IPS-18c (cell line): ENCODE data around the gene NAA35.
"Not testable (repeated sequence)": the region's sequence is repeated elsewhere in the genome, so short reads cannot be mapped to it uniquely, and the experiment has no call there.

Experiments
- H3K4me3 ChIP-seq: 2 replicates; pipeline ENCODE4 v1.7.0; 2013; ENCODE audit warnings: low read depth, mild to moderate bottlenecking, low read length, moderate library complexity; ENCODE audit not compliant: insufficient read depth
- H3K9me3 ChIP-seq: one replicate; pipeline ENCODE4 v1.6.1; 2013; ENCODE audit warnings: mild to moderate bottlenecking, low read length, moderate library complexity; ENCODE audit not compliant: control insufficient read depth, insufficient read depth

The NAA35 gene

DNA sequence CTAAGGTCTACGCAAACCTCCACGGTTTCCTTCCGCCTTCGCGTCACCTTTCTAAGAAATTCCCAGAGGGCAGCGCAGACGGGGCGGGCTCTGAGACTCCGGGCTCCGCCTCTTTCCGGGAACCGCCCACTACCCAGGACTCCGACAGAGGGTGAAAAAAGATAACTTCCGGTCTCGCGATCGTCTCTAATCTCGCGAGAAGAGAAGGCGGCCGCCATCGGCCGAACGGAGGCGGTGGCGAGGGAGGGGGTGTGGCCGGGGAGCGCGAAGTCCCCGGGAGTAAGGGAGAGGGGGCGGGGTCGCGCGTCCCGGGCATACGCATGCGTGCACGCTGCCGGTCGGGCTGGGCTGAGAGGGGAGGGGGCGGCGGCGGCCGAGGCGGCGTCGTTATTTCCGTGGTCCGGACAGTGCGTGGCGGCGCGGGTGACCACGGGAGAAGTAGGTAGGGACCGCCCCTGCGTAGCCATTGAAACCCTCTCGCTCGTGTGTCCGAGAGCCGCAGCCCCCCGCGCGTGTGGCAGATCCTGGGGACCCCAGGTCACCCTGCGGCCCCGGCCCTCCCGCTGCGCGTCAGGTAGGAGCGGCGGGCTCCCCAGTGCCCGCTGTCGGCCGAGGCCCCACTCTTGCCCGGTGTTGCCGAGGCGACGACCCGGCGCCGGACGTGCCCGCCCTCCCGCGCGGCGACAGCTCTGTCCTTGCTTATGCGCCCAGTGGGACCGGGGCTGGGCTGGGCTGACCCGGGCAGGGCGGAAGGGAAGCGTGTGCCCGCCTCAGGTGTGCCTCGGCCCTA, at the start of gene NAA35:
Gene NAA35 (plus strand): TSS at position 315 of the 790 bp plus-strand sequence. CDS start 1,014 bp downstream, outside the sequence.
- H3K9me3 ChIP-seq: no peaks in the 10 kb centered on the region

DNA sequence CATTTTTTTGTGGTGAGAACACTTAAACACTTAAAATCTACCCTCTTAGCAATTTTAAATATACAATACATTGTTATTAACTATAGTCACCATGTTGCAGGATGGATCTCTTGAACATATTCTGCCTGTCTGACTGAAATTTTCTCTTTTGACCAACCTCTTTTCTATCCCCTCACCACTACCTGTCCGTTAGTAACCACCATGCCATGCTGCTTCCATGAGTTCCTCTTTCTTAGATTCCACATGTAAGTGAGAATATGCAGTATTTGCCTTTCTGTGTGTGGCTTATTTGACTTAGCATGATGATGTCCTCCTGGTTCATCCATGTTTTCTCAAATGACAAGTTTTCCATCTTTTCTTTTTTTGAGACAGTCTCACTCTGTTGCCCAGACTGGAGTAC, 48.5 kb upstream of the NAA35 start:
- Histone ChIP-seq H3K9me3 (peaks cover 2% of the 10 kb centered on the region), H3K4me3 (no peak overlapping the region)

More for the DNA sequence above, at the start of gene NAA35:
- peak within 1 kb of the TSS; percentile 96 for H3K4me3 ChIP-seq

- H3K9me3 ChIP-seq: peaks cover 2% of the 10 kb centered on the region
- H3K4me3 ChIP-seq: no peak overlapping the region
These were observed 45.3 kb upstream of the NAA35 start for GRCh38 chr9:85895685-85896084.

- no peaks in the 10 kb centered on the region for H3K9me3 ChIP-seq
- H3K4me3 ChIP-seq: no peak overlapping the region
These were observed 43.1 kb upstream of the NAA35 start for GRCh38 chr9:85897848-85898247.

GRCh38 chr9:85898332-85898731, 42.6 kb upstream of the NAA35 start:
- H3K4me3 ChIP-seq: no peak overlapping the region
- H3K9me3 ChIP-seq: no peaks in the 10 kb centered on the region

DNA sequence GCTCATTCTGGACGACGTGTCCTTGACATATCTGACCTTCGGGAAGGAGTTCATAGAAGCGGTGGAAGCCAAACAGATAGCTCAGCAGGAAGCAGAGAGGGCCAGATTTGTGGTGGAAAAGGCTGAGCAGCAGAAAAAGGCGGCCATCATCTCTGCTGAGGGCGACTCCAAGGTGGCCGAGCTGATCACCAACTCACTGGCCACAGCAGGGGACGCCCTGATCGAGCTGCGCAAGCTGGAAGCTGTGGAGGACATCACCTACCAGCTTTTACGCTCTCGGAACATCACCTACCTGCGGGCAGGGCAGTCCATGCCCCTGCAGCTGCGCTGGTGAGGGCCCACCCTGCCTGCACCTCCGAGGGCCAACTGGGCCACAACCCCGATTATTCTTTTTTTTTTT, 41.6 kb upstream of the NAA35 start:
- Histone ChIP-seq H3K9me3 (no peaks in the 10 kb centered on the region), H3K4me3 (no peak overlapping the region)

GRCh38 chr9:85900504-85901201, 40.3 kb upstream of the NAA35 start:
- Histone ChIP-seq H3K4me3 (no peak overlapping the region), H3K9me3 (no peaks in the 10 kb centered on the region)

- Histone ChIP-seq H3K4me3 (no peak overlapping the region), H3K9me3 (no peaks in the 10 kb centered on the region)
These were observed 36.0 kb upstream of the NAA35 start for GRCh38 chr9:85904975-85905374.

GRCh38 chr9:85905957-85906356, 35.0 kb upstream of the NAA35 start:
- no peak overlapping the region for H3K4me3 ChIP-seq
- no peaks in the 10 kb centered on the region for H3K9me3 ChIP-seq

DNA sequence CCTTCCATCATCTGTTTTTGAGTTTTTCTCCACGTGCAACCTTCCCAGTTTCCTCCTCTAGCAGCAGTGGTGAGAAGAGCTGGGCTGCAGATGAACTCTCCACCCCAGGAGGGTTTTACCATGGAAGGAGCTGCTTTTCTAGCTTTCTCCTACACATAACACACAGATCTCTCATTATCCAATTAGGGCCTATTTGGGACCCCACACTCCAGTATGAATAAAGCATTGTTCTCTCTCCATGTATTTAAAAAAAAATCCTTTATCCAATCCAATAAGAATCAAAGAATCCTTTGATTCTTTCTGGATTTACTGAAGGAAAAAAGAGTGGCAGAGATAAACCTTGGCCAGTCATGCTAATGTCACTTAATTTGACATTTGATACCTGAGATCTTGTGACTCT, 31.6 kb upstream of the NAA35 start:
- no peak overlapping the region for H3K4me3 ChIP-seq
- H3K9me3 ChIP-seq: no peaks in the 10 kb centered on the region

DNA sequence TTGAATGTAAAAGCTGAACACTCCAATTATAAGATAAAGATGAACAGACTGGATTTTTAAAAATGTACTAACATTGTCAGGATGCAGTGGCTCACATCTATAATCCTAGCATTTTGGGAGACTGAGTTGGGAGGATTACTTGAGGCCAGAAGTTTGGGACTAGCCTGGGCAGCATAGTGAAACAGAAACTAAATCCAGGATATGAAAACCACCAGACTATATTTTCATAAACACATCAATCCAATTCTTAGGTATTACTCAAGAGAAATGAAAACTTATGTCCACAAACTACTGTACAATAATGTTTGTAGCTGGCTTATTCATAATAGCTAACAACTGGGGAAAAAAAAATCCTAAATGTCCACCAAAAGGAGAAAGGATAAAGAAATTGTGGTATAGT, 26.8 kb upstream of the NAA35 start:
- Histone ChIP-seq H3K9me3 (no peaks in the 10 kb centered on the region), H3K4me3 (no peak overlapping the region)

DNA sequence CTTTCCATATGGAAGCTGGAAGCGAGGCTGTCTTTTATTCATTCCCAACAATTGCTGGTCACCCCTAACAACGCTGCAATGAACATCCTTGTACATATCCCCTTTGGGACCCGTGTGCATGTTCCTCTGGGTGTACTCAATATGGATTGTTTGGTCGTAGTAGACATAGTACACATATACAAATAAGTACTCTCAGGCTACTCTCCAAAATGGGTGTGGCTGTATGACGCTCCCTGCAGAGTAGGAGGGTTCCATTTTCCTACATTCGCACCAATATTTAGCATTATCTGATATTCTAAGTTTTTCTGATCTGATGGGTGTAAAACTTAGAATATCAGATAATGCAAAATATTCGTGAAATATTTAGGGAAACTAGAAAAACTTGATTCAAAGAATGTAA, 23.2 kb upstream of the NAA35 start:
- Histone ChIP-seq H3K4me3 (no peak overlapping the region), H3K9me3 (no peaks in the 10 kb centered on the region)

DNA sequence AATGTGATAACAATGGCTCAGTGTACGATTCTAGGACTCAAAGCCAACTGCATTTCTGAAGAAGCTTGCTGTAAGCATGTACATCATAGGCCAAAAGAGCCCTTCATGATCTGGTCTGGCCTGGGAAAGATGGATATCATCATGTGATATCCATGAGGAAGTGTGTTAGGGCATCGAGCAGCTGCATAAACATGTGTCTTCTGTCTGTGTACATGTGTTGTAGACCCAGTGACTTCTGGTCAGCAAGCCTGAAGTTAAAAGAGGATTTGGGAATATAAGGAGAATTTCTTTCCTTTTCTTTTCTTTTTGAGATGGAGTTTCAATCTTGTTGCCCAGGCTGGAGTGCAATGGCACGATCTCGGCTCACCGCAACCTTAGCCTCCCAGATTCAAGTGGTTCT, 15.5 kb upstream of the NAA35 start:
- H3K4me3 ChIP-seq: no peak overlapping the region
- no peaks in the 10 kb centered on the region for H3K9me3 ChIP-seq

DNA sequence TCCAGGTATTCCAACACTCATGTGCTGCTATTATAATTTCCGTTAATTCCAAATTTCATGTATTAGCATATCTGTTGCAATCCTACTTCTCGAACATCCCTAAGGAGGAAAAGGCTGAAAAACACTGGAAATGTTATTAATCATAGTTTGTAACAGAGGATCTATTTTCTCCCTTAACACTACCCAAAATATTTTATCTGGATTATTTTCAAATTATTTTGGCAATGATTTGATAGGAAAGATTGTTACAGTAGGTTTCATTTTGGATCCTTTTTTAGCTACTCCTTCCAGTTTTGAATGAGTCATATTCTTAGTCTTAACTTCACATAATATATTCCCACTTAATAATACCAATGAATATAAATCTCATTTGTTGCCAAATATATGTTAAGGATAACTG, 13.9 kb upstream of the NAA35 start:
- Histone ChIP-seq H3K4me3 (no peak overlapping the region), H3K9me3 (no peaks in the 10 kb centered on the region)

- Histone ChIP-seq H3K4me3 (no peak overlapping the region), H3K9me3 (no peaks in the 10 kb centered on the region)
These were observed 9.5 kb upstream of the NAA35 start for GRCh38 chr9:85931495-85931894.

DNA sequence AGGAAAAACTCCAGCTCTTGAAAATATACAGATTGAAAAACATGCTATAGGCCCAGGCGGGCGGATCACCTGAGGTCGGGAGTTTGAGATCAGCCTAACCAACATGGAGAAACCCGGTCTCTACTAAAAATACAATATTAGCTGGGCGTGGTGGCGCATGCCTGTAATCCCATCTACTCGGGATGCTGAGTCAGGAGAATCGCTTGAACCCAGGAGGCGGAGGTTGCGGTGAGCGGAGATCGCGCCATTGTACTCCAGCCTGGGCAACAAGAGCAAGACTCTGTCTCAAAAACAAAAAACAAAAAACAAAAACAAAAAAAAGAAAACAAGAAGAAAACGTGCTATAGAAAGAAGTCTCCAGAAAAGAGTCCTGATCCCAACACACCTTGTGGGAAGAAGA, 5.0 kb upstream of the NAA35 start:
- H3K4me3 ChIP-seq, H3K9me3 ChIP-seq: not testable (repeated sequence)

DNA sequence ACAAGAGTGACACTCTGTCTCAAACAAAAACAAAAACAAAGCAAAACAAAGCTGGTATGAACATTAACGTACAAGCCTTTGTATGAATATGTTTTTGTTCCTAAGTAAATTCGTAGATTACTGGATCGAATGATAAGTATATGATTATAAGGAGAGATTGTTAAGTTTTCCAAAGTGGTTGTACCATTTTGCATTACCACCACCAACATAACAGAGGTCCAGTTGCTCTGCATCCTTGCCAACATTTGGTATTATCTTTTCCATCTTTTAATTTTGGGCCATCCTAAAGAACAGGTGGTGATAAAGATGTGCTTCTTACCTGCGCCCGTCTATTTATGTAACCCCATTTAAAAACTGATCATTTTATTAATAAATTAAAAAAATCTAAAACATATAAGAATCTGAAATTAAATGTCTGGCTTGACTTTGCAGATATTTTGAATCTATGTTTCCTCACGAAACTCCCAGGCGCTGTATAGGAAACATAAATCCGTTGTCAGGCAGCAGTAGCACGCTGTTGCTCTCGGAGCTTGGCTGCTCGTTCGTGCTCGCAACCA, 593 bp upstream of the NAA35 start:
- peak overlapping the region; percentile 53 for H3K4me3 ChIP-seq
- H3K9me3 ChIP-seq: no peaks in the 10 kb centered on the region

- H3K9me3 ChIP-seq: no peaks in the 10 kb centered on the region
- H3K4me3 ChIP-seq: peak overlapping the region; percentile 96
These were observed 635 bp downstream of the NAA35 start for GRCh38 chr9:85941622-85941940.
